HG03025 (cell line): Measurements from ENCODE around the gene TNFRSF14.

Experiments
- ATAC-seq: cut with Tn5 transposase; IDR thresholded peaks from one replicate; pipeline ENCODE4 v1.9.1; 2021; ENCODE audit warnings: mild to moderate bottlenecking, moderate library complexity; ENCODE audit not compliant: unreplicated experiment, low FRiP score

TNFRSF14 gene

DNA sequence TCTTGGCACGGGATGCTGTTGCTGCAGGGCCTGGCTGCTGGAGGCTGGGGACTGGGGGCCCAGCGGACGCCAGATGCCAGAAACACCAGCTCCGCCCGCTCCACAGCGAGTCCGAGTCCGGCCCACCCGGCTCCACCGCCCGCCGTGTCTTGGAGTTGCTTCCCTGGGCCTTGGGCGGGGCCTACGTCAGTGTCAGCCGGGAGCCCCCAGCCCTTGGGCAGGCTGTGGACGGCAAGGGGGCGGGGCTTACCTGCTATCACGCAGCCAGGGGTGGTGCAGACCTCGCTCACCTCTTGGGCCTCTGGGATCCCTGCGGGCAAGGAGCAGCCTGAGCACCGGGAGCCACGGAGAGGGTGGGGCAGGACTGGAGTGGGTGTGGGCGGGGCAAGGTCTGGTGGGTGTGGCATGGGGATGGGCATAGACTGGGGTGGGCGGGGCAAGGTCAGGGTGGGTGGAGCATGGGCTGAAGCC, 54.9 kb downstream of the TNFRSF14 start:
- no peak for ATAC-seq

DNA sequence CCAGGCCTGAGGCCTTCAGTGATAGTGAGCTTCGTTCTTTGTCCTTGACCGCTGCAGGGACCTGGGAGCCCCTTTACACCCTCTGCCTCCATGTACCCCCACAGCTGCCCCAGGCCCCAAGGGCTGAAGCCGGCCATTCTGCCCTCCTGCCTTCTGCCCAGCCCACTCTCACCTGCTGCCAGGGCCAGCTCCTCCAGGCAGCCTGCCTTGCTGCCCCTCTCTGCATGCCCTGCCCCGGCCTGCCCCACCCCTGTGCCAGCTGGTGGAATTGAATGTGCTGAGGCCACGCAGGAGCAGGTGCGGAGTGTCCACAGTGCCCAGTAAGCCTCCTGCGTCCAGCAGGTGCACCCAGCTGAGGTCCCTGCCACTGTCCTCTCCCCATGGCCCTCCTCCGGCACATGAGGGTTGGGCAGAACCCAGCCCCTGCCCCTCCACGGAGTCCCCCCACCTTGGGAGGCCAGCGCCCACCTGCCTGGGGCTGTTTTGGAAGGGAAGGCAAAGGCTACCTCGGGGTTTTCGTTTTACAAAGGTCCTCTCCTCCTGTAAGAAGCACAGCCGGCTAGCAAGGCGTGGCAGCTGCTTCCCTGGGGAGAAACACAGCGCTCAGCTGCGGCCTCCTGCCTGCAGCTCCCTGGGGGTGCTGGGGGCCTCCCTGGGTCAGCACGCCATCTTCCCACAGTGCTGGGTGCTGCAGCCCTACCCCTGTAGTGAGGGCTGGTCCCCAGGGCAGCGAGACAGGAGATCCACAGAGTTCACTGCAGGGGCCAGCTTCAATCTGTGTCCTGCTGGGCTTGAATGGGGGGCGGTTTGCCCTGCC, 55.7 kb downstream of the TNFRSF14 start:
- no peak for ATAC-seq

DNA sequence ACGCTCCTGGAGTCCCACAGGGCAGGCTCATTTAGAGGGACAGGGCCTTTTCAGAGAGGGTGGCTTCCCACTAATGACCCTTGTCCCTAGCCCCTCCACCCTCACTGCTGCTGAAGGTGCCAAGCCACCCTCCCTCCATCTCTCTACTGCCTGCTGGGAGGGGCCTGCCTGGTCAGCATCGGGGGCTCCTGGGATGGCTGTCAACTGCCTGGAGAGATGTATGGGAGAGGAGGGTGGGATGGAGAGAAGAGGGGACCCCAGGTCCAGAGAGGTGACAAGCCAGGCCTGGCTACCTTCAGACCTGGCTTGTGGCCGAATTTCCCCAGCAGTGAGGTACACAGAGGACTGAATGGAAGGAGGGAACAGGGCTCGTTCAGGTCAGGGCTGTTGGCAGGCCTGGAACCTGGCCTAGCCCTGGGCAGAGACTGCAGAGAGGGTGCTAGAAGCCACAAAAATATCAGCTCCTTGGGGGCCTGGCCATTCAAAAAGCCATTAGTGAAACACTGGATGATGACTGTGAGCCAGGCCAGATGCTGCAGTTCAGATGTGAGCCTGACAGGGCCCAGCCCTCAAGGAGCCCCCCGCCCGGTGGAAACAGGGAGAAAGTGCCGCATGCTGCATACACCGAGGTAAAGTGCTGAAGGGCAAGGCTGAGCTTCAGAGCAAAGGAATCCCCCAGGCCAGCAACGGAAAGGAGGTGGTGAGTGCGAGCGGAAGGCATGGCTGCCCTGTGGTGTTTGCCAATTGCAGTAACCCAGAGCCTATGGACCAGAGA, 56.6 kb downstream of the TNFRSF14 start:
- no peak for ATAC-seq
